CD4-positive, alpha-beta T cell treated with Interleukin-12 subunit alpha and Interleukin-12 subunit beta, for 1 hour (primary cell): ENCODE results near the gene PROK1.
A peak's percentile ranks its signal among the peaks of the same experiment; 100 is the strongest.

Experiments used
- DNase-seq: peaks from one replicate; pipeline ENCODE4 v3.0.0-alpha.2; 2020

The PROK1 gene

DNA sequence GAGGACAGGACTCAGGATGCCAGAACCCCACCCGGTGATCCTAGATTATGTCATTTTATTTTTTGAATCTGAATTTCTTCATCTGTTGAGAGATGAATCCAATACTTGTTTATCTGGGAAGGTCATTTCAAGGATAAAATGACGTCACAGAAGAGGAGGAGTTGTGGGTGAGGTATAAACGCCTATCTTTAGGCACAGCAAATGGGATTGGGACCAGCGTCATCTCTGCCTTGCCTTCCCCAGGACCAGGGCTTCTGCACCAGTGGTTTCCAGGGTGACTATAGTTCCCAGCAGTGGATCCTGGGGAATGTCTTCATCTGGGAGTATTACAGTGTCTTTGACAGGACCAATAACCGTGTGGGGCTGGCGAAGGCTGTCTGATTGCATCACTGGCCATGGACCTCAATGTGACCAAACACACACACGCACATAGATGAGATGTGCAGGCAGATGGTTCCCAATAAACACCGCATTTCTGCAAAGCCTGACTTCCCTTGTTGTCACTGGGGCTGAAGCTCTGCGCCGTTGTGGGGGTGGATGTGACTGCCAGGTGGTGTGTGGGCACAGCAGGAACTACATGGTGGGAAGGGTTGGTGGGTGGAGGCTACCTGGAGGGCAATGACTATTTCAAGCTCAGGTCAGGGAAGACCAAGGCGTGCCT lies 40.0 kb downstream of the PROK1 start:
- no peak for DNase-seq

DNA sequence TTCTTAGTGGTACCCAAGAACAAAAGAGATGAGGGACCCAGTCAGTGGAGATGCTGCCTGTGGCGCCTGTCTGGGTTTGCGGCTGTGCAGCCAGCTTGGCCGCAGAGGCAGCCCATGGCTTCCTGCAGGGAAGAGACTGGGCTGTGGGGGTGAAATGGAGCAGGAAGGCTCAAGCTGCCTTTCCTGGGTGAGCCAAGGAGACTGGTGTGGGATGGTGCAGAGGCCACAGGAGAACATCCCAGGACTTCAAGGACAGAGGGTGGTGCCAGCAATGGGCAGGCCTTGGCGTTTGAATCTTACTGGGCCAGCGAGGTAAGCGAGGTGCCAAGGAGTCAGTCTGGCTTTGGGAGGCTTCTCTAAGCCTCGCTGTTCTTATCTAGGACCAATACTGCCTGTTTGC lies 41.6 kb downstream of the PROK1 start:
- DNase-seq = no peak

DNA sequence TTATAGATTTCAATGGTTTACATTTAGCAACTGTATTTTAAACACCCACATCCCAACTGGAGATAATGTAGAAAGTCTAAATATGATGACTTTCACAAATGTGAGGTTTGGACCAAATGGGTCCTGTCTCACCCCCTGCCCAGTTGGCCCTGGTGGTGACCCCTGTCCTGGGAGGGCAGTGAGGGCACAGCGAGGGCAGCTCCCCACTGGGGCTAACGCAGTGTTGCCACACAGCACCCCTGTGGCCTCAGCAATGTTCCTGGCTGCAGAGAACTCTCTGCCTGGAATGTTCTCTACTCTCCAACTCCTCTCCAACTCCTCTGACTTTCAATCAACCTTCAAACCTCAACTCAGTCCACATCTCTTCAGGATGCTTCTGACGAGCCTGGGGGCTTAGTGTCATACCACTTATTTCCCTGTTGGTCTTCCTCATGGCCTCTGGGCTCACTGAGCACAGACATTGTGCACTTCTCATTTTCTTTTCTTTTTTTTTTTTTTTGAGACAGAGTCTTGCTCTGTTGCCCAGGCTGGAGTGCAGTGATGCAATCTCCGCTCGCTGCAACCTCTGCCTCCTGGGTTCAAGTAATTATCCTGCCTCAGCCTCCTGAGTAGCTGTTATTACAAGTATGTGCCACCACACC lies 42.2 kb downstream of the PROK1 start:
- no peak for DNase-seq

DNA sequence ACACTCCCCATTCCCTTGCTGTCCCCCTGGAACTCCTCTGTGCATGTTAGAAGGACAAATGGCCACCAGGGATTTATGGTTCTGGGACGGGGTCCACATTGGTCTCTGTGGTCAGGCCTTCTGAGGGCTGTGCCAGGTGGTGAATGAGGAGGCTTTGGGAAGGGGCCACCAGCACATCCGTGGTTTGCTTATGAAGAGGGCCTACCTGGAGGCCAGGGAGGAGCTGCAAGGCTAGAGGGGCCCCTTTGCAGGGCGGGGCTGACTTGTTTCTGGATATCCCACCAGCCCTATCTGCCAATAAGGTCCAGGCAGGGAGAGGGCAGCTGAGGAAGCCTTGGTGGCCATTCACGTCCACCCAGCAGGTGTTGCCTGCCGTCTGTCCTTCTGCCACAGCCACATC lies 43.1 kb downstream of the PROK1 start:
- no peak for DNase-seq

DNA sequence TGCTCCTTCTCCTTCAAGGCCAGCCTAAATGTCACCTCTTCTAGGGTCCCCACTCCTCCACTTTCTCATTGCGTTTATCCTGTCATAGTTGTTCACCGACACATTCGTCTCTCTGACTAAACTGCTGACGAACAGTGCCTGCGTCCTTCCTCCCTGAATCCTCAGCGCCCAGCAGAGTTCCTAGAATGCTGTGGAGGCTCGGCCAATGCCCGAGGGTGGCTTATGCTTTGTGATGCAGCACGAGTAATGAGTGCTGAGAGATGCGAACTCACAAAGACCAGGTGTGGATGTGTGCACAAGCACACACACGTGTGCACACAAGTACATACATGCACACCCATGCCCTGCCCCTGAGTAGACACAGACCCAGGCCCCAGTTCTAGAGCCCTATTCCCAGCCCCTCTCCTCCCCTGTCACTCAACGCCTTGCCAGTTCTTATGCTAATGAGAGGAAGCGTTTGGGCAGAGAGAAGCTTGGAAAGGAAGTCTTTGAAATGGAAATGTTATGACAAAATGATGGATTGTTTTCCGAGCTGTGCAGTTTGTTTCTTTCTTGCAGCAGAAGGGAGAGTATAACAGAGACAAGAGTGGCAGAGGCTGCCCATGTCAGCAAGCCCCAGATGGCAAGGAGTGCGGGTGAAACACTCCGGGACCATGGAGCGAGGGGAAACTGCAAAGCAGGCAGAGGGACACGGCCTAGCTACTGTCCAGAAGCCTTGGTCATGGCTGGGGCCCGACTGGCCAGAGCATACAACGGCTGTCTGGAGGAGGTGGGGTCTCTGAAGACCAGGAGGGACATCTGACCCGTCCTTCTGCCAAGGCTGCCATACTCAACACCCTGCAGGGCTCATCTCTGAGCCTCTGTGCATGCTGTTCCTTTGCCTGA lies 43.8 kb downstream of the PROK1 start:
- DNase-seq = no peak

DNA sequence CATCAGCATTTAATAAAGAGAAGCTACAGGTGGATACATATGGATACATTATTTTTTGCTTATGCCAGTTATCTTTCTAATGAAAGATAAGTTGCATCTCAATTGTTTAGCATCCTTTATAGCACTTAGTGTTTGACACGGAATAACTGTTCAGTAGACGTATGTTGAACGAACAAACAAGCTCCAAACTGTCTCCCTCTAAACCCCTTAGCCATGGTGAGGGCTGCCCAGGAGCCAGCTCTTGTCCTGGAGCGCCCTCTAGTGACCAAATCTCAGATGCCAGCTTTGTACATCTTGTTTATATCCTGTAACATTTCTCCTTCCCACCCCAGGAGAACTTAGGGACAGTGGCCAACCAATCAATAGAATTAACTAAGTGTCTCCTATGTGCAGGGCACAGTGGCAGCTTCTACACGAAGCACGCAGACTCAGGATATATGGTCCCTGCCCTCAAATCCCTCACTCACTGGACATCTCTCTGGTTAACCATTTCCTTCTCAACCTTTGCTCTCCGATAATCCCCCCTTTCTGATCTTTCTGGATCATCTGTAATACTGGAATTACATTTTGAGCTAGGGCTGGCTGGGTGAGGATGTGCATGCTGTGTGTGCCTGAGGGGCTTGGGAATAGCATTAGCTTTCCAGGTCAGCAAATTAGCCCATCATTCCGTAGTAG lies 45.1 kb downstream of the PROK1 start:
- peak; percentile 76 for DNase-seq

DNA sequence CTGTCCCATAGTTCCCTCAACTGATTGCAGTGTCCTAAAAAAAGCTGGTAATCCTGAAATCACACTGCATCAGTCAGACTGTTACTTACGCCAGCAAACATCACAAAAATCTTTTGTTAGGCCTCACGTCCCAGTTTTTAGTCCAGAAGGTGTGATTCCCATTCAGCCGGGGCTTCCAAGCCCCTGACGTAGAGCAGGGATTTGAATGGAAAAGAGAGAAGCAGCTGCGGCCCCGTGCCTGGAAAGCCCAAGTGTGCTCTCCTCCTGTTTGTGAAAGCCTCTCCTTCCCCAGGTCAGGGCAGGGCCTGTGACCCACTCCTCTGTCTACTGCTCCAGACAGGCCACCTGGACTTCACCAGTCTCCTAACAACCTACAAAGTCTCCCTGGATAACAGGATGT lies 47.3 kb downstream of the PROK1 start:
- DNase-seq = no peak

DNA sequence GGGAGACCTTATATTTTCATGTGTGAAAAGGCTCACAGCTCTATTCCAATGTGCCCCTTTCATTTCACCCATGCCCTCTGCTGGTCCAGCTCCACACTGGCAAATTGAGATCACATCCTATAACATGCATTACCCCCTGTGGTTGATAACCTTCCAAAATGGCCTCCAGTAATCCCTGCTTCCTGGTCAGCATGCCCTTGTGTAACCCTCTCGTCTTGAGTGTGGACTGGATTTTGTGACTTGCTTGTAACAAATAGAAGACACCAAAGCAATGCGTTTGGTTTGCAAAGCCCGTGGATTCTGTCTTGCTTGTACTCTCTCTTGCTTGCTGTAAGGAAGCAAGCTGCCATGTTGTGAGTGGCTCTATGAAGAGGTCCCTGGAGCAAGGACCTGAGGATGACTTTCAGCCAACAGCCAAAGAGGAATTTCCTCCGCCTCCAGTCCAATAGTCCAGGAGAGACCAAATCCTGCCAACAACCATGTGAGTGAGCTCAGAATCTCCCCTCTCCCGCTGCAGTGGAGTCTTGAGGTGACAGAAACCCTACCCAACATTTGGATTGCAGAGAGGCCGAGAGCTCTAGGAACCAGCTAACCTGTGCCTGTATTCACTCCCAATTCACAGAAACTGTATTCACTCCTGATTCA lies 50.7 kb downstream of the PROK1 start:
- DNase-seq = no peak

DNA sequence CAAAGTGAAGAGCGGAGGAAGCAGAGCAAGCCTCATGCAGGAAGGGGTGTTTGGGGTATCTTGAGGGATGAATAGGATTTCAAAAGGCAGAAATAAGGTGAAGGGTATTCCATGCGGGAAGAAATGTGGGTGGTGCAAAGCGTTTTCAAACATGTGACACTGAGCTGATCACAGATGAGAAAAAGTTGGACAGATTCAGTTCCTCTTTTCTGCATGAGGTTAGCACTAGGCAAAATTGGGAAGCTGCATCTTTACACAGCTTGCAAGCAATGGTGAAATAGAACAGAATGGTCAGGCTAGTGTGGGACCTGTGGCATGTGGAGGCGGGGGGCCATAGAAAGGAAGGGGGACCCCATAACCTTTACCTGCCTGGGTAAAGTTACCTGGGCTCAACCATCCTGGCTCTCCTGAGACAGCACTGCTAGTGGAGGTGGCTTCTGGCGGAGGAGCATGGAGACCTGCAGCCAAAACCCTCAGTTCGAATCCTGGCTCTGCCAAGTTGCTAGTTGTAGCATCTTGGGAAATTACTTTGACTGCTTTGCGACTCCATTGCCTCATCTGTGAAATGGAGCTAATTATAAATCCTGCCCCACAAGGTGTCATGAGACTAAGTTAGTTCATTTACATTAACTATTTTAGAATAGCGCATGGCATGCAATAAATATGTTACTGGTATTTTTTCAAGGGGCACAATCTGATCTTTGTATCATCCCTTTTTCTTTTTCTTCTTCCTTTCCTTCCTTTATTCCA lies 51.6 kb downstream of the PROK1 start:
- no peak for DNase-seq

DNA sequence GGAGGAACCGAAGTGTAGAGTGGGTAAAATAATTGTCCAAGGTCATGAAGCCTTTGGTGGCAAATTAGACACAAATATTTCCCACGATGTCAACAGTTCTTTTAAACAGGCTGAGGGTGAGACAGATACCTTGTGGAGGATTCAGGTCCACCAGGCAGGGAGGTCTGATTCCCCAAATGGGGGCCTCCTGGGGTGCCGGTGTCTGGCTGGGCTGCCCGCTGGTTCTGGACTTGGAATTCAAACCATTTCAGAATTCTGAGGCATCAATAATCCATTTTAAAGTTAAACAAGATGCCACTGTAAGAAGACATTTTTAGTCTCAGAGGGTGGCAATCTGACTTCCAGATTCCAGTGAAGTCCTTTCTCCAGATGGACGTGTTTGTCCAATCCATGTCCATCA lies 52.5 kb downstream of the PROK1 start:
- DNase-seq = no peak

DNA sequence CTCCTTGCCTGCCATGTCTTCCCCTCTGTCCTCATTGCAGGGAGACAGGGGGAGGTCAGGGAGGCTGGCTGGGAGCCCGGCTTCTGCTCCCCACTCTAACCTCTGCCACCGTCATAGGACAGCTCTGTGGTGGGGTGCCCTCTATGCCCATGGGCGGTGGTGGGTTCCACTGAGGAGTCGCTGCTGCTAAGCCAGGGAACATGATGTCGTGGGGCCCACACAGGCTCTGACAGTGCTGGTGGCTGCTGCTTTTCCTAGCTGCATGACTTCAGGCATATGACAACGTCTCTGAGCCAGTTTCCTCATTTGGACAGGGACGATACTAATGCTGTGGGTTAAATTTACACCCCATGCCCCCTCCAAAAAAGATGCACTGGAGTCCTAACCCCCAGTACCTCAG lies 53.3 kb downstream of the PROK1 start:
- DNase-seq = no peak

DNA sequence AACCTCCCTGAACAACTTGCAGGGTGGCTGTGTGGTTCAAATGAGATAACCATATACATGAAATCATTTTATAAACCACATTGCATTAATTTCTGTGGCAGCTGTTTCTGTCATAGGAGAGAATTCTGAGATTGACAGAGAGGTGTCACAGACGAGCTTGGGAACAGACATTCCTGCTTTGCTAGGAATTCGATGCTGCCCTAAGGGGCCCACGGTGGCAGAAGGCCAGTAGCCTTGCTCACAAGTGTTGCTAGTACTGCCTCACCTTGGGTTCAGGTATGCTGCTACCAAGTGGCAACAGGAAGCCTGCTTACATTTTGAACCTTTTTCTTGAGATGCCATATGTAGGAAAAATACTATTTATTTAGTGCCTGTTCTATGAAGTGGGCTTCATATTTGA lies 54.6 kb downstream of the PROK1 start:
- DNase-seq = no peak

DNA sequence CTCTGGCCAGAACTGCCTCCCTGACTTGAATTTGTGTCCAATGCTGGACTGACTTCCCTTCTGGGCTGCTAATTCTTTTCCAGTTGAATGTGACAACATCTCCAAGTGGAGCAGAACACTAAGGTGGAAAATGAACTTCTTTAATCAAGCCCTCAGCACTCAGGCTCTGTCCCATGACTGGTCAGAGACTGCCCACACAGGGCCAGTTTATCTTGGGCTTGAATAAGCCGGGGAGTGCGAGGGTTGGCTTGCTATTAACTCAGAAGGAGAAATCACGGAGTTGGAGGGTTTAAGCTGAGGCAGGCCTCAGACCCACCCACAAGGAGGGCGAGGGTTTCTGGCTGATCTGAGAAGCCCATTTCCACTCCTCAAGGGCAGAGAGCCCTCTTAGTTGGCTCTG lies 55.6 kb downstream of the PROK1 start:
- DNase-seq = no peak
